GM19463 (cell line): ENCODE measurements around the gene RAX2.

ENCODE experiments used
- ATAC-seq: cut with Tn5 transposase; IDR thresholded peaks from one replicate; pipeline ENCODE4 v1.9.1; 2021; ENCODE audit warnings: mild to moderate bottlenecking, moderate library complexity; ENCODE audit not compliant: unreplicated experiment

The RAX2 gene

GRCh38 chr19:3733549-3734309 lies 38.3 kb downstream of the RAX2 start:
- no peak for ATAC-seq

GRCh38 chr19:3732108-3732507 lies 39.9 kb downstream of the RAX2 start:
- no peak for ATAC-seq

GRCh38 chr19:3730457-3730958 lies 41.5 kb downstream of the RAX2 start:
- ATAC-seq: no peak

- ATAC-seq: no peak
Measured at GRCh38 chr19:3725640-3726310, 46.3 kb downstream of the RAX2 start.

GRCh38 chr19:3725121-3725520 lies 46.9 kb downstream of the RAX2 start:
- no peak for ATAC-seq

- no peak for ATAC-seq
Measured at GRCh38 chr19:3723883-3724282, 48.1 kb downstream of the RAX2 start.

GRCh38 chr19:3723110-3723488 lies 48.9 kb downstream of the RAX2 start:
- ATAC-seq: no peak

GRCh38 chr19:3722443-3723109 lies 49.5 kb downstream of the RAX2 start:
- no peak for ATAC-seq

GRCh38 chr19:3721887-3722442 lies 50.1 kb downstream of the RAX2 start:
- ATAC-seq: no peak

- ATAC-seq: no peak
Measured at GRCh38 chr19:3721131-3721886, 50.7 kb downstream of the RAX2 start.

GRCh38 chr19:3720349-3720917 lies 51.6 kb downstream of the RAX2 start:
- no peak for ATAC-seq

GRCh38 chr19:3719868-3720267 lies 52.2 kb downstream of the RAX2 start:
- ATAC-seq: no peak
